ENCODE results near the gene DCT.

DNA sequence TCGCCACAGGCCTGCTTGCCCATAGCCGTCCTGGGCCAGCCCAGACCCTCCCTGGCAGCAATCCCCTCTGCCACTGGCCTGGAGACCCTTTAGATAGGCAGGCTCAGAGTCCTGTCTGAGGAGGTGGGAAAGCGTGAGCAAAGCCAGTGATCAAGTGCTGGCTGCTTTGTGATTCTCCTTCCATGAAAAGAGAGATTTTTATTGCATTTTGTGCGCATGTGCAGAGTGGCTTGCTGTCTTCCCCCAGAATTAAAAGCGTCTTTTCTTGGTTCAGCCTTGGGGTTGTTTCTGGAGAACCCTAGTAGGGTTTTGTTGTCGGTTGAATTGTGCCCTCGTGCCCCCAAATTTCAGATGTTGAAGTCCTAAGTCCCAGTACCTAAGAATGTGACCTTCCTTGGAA, 44.9 kb upstream of the DCT start:
- TF ChIP-seq, protein P1, sequence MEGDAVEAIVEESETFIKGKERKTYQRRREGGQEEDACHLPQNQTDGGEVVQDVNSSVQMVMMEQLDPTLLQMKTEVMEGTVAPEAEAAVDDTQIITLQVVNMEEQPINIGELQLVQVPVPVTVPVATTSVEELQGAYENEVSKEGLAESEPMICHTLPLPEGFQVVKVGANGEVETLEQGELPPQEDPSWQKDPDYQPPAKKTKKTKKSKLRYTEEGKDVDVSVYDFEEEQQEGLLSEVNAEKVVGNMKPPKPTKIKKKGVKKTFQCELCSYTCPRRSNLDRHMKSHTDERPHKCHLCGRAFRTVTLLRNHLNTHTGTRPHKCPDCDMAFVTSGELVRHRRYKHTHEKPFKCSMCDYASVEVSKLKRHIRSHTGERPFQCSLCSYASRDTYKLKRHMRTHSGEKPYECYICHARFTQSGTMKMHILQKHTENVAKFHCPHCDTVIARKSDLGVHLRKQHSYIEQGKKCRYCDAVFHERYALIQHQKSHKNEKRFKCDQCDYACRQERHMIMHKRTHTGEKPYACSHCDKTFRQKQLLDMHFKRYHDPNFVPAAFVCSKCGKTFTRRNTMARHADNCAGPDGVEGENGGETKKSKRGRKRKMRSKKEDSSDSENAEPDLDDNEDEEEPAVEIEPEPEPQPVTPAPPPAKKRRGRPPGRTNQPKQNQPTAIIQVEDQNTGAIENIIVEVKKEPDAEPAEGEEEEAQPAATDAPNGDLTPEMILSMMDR (IDR thresholded peaks at IDR 0.05) = no peak
- no peak for TF ChIP-seq POLR2A (IDR thresholded peaks at IDR 0.05)

Measured in adrenal gland (tissue), 5 donors.